ENCODE measurements around the gene PNPLA2. TPM values are rescaled to one million over a fixed set of nuclear protein-coding genes. Genes with fewer than 3 reads are reported as not detected.
A peak's percentile ranks its signal among the peaks of the same experiment; 100 is the strongest.

Gene PNPLA2
- polyA plus RNA-seq, 1 experiment = 17.3 TPM

DNA sequence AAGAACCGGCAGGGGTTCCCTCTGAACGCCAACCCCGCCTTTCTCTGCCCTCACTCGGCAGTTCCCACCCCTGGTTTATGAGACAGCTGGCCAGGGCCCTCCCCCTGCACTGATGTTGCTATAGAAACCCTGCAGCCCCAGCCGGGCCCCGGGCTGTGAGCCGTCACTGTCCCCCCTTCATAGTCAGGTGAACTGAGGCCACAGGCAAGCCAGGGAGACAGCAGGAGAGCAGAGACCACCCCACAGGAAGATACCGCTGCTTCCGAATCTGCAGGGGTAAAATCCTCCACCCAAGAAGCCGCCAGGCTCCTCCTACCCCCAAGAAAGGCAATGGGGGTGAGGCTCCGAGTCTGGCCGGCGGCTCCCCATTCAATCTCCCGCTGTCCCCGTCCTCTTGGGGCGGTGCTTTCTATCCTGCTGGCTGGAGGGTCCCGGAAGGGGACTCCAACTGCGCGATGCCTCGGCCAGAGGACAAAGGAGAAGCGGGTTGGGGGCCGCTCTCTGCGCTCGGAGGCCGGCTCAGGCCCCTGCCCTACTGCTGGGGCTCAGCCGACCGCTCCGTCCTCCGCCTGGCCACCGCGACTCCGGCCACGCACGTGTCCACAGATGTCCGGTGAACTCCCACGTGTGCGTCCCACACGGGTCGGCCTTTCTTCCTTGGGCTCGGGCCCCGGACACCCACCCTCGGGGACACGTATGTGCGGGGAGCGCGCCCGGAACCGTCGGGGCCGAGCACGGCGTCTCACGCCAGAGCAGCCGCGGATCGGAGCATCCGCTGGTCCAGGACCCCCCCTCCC lies 21.2 kb upstream of the PNPLA2 start:
- TF ChIP-seq, protein P1, sequence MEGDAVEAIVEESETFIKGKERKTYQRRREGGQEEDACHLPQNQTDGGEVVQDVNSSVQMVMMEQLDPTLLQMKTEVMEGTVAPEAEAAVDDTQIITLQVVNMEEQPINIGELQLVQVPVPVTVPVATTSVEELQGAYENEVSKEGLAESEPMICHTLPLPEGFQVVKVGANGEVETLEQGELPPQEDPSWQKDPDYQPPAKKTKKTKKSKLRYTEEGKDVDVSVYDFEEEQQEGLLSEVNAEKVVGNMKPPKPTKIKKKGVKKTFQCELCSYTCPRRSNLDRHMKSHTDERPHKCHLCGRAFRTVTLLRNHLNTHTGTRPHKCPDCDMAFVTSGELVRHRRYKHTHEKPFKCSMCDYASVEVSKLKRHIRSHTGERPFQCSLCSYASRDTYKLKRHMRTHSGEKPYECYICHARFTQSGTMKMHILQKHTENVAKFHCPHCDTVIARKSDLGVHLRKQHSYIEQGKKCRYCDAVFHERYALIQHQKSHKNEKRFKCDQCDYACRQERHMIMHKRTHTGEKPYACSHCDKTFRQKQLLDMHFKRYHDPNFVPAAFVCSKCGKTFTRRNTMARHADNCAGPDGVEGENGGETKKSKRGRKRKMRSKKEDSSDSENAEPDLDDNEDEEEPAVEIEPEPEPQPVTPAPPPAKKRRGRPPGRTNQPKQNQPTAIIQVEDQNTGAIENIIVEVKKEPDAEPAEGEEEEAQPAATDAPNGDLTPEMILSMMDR (IDR thresholded peaks at IDR 0.05; ENCODE audit: low read depth, low read length) = no peak
- H3K27ac ChIP-seq (ENCODE audit: low read depth, low read length) = peak overlapping the region; percentile 85
- H3K27me3 ChIP-seq (ENCODE audit: control insufficient read depth, insufficient read depth, low read length) = no peaks in the 10 kb centered on the region
- H3K9me3 ChIP-seq (ENCODE audit: control insufficient read depth, insufficient read depth, low read length) = peaks cover 3% of the 10 kb centered on the region; the same call in 1 of the 2 replicates
- CTCF ChIA-PET = interaction anchor here (0.7 to 1.1 kb wide), 2 partner anchors 14 to 333 kb away, joined by 3 to 4 read pairs; no protein-coding TSS in a partner anchor
- peak overlapping the region; percentile 78 for H3K4me3 ChIP-seq (ENCODE audit: low read depth, low read length)
- POLR2A ChIA-PET = interaction anchor here (0.8 to 2.5 kb wide), 5 partner anchors 11 to 22 kb away, joined by 3 to 18 read pairs (median 5); partner anchors contain the start of genes PNPLA2 and RPLP2
- DNase-seq (ENCODE audit: low read depth, low spot score) = peak; percentile 53

DNA sequence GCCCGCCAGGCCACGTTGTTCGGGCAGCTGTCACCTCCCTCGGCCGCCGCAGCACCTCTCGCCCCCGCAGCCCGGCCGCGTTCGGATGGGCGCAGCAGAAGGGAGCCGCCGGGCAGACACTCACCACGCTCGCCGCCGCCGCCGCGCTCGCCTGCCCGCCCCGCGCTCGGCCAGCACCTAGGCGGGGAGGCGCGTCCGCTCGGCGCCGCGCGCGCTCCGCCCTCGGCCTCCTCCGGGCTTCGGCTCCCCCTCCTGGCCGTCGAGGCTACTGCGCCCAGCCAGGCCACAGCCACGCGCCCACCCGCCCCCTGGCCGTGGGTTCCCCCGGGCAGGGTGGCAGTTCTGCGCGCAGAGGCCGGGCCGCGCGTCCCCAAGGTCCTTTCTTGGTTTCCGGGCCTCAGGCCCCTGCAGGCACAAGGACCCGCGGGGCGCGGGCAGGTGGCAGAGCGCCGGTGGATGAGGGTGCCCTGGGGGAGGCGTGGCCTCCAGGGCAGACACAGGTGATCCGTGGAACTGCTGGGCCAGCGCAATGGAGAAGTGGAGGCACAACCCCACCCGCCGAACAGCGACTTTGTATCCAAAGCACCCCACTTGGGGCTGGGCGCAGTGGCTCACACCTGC lies 20.5 kb upstream of the PNPLA2 start, which contains the start of gene SLC25A22:
Gene SLC25A22, minus strand, starts transcription at position 189 of the 621 bp plus-strand sequence. CDS start 3,275 bp downstream, outside the sequence.
- peak within 1 kb of the TSS; percentile 78 for H3K4me3 ChIP-seq (ENCODE audit: low read depth, low read length)
- H3K27ac ChIP-seq (ENCODE audit: low read depth, low read length) = peak within 1 kb of the TSS; percentile 85
- TF ChIP-seq, protein P1 (IDR thresholded peaks at IDR 0.05; ENCODE audit: low read depth, low read length) = peak; percentile 54
- no peak for DNase-seq (ENCODE audit: low read depth, low spot score)
- POLR2A ChIA-PET = interaction anchor here (1.0 kb wide), 1 partner anchor 11 kb away, joined by 4 read pairs; the partner anchor contains the start of gene RPLP2
- CTCF ChIA-PET = no interaction called here
- no peaks in the 10 kb centered on the region for H3K27me3 ChIP-seq (ENCODE audit: control insufficient read depth, insufficient read depth, low read length)
- H3K9me3 ChIP-seq (ENCODE audit: control insufficient read depth, insufficient read depth, low read length) = peaks cover 3% of the 10 kb centered on the region; the same call in 1 of the 2 replicates

DNA sequence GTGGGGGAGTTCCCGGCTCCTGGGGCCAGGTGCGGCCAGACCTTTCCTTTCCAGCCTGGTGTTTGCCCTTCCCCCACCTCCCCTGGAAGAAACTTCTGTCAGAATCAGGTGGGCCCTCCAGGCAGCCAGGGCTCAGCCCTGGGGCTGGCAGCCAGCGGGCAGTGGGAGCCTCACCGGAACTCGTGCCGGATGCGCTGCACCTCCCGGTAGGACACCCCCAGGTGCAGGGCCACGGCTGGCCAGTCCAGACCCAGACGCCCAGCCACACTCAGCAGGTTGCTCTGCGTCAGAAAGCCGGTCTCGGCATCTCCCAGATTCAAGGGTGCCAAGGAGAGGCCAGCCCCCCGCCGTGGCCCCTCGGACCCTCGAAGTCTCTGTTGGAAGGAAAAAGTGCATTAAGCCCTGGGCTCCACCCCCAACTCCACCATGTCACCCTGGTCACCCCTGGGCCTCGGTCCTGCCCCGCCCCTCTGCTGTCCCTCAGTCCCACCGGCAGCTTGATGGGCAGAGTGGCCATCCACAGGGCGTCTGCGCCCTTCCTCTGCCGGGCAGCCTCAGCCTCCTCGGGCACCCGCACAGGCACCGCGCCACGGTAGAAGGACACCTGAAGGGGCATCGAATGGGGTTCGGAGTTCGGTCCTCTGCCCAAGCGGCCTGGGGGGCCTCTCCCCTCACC lies 18.9 kb upstream of the PNPLA2 start:
- Histone ChIP-seq H3K27me3 (ENCODE audit: control insufficient read depth, insufficient read depth, low read length) (no peaks in the 10 kb centered on the region), H3K4me3 (ENCODE audit: low read depth, low read length) (no peak overlapping the region), H3K27ac (ENCODE audit: low read depth, low read length) (no peak overlapping the region), H3K9me3 (ENCODE audit: control insufficient read depth, insufficient read depth, low read length) (peaks cover 3% of the 10 kb centered on the region; the same call in 1 of the 2 replicates)
- ChIA-PET CTCF (interaction anchor here (0.6 kb wide), 1 partner anchor 20 kb away, joined by 3 read pairs; no protein-coding TSS in a partner anchor), POLR2A (no interaction called here)
- TF ChIP-seq, protein P1 (IDR thresholded peaks at IDR 0.05; ENCODE audit: low read depth, low read length) = no peak
- DNase-seq (ENCODE audit: low read depth, low spot score) = no peak

- DNase-seq (ENCODE audit: low read depth, low spot score) = no peak
- H3K27ac ChIP-seq (ENCODE audit: low read depth, low read length) = no peak overlapping the region
- ChIA-PET POLR2A (no interaction called here), CTCF (no interaction called here)
- H3K27me3 ChIP-seq (ENCODE audit: control insufficient read depth, insufficient read depth, low read length) = no peaks in the 10 kb centered on the region
- TF ChIP-seq, protein P1 (IDR thresholded peaks at IDR 0.05; ENCODE audit: low read depth, low read length) = no peak
- H3K4me3 ChIP-seq (ENCODE audit: low read depth, low read length) = no peak overlapping the region
- peaks cover 3% of the 10 kb centered on the region; the same call in 1 of the 2 replicates for H3K9me3 ChIP-seq (ENCODE audit: control insufficient read depth, insufficient read depth, low read length)
Observed at GRCh38 chr11:800473-800872, 18.2 kb upstream of the PNPLA2 start.
